Stomach (tissue), 4 donors: ENCODE measurements around the gene RSBN1L.

Experiments used
- CTCF ChIP-seq, 7 experiments: fragments of 450-650 bp in 4 of 7; fragments of 200-600 bp in 3 of 7; sonication (generic) in 3 of 7; IDR thresholded peaks; one replicate each; pipeline ENCODE4 v1.5.1; 2016 to 2019; ENCODE audit warnings: antibody characterized with exemption in 7 of 7, control low read depth in 2 of 7, mild to moderate bottlenecking in 1 of 7
- EP300 ChIP-seq: sonication (generic); formaldehyde crosslinking; IDR thresholded peaks from one replicate; pipeline ENCODE4 v1.6.1; 2017; ENCODE audit warnings: antibody characterized with exemption
- POLR2A ChIP-seq, 4 donors: fragments of 450-650 bp; IDR thresholded peaks; one replicate each; pipeline ENCODE4 v1.6.1; 2016; ENCODE audit warnings: antibody characterized with exemption in 4 of 4, control low read depth in 2 of 4, mild to moderate bottlenecking in 1 of 4, moderate library complexity in 1 of 4

GRCh38 chr7:77830649-77831355, 134.5 kb downstream of the RSBN1L start:
- TF ChIP-seq POLR2A (IDR thresholded peaks at IDR 0.05), result no peak
- TF ChIP-seq CTCF (IDR thresholded peaks at IDR 0.05), result no peak
- TF ChIP-seq EP300, result no peak
